GM19035 (cell line): ENCODE results near the gene ALDH9A1.
"Not testable (repeated sequence)": the region's sequence is repeated elsewhere in the genome, so short reads cannot be mapped to it uniquely, and the experiment has no call there.

Source experiments
- ATAC-seq: cut with Tn5 transposase; IDR thresholded peaks from one replicate; pipeline ENCODE4 v1.9.1; 2021; ENCODE audit not compliant: unreplicated experiment

ALDH9A1 gene

GRCh38 chr1:165697881-165698760 lies at the start of gene ALDH9A1:
Gene ALDH9A1 (minus strand): TSS chr1:165698562. CDS start chr1:165698558, 4 bp downstream.
- peak; percentile 92 for ATAC-seq

DNA sequence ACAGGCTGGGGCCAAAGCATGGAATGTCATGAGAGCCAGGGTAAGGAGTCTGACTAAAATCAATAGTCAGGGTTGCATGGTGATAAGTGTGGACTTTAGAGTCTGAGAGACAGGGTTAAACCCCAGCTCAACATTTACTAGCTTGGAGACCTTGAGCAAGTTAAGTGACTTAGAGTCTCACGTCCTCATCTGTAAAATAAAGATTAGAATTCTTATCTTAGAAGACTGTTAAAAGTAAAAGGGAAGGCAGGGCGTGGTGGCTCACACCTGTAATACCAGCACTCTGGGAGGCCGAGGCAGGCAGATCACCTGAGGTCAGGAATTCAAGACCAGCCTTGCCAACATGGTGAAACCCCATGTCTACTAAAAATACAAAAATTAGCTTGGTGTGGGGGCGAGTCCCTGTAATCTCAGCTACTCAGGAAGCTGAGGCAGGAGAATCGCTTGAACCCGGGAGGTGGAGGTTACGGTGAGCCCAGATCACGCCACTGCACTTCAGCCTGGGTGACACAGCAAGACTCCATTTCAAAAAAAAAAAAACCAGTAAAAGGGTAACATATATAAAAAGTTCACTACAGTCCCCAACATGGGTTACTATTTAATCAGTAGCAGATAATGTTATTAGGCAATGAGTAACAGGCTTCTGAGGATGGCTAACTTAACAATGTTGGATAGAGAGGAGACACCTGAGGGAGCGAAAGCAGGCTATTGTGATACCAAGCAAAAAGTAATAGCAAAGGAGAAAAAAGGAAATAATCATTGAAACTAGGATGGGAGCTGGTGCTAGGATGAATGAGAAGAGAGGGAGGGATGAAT lies 49.5 kb upstream of the ALDH9A1 start:
- ATAC-seq: no peak

DNA sequence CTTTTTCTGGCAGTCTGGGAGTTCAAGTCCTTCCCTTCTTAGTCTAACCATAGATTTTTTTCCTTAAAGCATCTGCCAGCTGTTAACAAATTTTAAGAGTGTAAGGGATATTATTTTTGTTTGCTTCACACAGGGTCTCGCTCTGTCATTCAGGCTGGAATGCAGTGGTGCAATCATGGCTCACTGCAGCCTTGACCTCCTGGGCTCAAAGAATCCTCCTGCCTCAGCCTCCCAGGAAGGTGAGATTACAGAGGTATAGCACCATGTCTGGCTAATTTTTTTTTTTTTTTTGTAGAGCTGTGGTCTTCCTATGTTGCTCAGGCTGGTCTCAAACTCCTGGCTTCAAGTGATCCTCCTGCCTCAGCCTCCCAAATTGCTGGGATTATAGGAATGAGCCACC lies 46.6 kb upstream of the ALDH9A1 start:
- not testable (repeated sequence) for ATAC-seq

- no peak for ATAC-seq
These were observed 43.8 kb upstream of the ALDH9A1 start for GRCh38 chr1:165742194-165742593.

DNA sequence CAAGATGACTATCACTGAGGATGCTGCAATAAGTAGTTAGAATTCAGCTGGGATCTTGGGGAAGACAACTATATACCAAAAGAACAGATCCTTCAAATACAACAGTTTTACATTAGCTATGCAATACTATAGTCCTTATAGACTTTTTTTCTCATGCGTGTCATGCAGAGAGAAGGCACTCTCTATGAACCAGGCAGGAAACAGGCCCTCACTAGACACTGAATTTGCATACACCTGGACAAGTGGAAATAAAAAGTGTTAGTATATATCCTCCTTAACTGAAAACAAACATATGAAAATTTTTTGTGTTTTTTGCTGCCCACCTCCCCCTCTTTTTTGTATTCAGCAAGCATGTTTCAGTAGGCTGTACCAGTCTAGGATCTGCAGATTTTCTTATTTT lies 40.4 kb upstream of the ALDH9A1 start:
- peak; percentile 99 for ATAC-seq

- no peak for ATAC-seq
These were observed 38.8 kb upstream of the ALDH9A1 start for GRCh38 chr1:165737196-165737595.

GRCh38 chr1:165734906-165735305 lies 36.5 kb upstream of the ALDH9A1 start:
- ATAC-seq: no peak

DNA sequence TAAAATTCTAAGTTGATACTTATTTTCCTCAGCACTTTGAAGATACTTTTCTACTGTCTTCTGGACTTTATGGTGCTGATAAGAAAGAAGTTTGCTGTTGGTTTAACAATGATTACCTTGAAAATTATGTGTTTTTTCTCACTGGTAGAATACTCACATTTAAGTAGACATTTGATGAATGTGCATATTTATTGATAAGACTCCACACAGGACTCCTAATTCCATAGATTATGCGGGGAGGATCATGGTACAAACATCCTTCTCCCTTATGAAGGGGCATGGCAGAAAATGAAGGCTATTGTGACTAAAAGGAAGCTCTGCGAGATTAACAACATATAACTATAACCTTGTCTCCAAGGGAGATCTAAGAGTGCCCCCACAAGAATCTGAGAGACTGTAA lies 28.5 kb upstream of the ALDH9A1 start:
- no peak for ATAC-seq

GRCh38 chr1:165726169-165726568 lies 27.8 kb upstream of the ALDH9A1 start:
- ATAC-seq: no peak

GRCh38 chr1:165717918-165718515 lies 19.7 kb upstream of the ALDH9A1 start:
- ATAC-seq: no peak

GRCh38 chr1:165716265-165717051 lies 18.1 kb upstream of the ALDH9A1 start:
- ATAC-seq: not testable (repeated sequence)

DNA sequence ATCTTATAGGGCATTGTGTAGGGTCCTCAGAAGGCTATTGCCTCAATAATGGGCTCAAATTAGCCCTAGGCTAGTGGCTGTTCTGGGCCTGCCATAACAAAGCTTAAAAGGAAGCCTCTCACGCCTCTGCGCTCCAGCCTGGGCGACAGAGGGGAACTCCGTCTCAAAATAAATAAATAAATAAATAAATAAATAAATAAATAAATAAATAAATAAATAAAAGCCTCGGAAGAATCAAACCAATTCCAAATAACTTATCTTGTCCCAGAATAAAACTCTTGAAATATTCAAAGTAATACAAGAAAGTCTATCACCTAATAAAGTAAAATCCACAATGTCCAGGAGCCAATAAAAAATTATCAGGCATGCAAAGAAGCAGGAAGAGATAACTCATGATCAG lies 14.4 kb upstream of the ALDH9A1 start:
- ATAC-seq: no peak

GRCh38 chr1:165707984-165708706 lies 9.8 kb upstream of the ALDH9A1 start:
- no peak for ATAC-seq

DNA sequence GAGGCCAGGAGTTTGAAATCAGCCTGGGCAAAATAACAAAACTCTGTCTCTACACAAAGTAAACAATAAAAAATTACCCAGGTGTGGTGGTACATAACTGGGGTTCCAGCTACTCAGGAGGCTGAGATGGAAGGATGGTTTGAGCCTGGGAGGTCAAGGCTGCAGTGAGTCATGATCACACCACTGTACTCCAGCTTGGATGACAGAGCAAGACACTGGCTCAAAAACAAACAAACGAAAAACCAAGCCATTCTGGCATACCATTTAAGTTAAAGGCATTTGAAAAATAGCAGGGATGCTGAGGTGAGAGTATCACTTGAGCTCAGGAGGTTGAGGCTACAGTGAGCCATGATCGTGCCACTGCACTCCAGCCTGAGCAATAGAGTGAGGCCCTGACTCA lies 5.3 kb upstream of the ALDH9A1 start:
- no peak for ATAC-seq

- ATAC-seq: not testable (repeated sequence)
These were observed 3.6 kb upstream of the ALDH9A1 start for GRCh38 chr1:165701922-165702321.

DNA sequence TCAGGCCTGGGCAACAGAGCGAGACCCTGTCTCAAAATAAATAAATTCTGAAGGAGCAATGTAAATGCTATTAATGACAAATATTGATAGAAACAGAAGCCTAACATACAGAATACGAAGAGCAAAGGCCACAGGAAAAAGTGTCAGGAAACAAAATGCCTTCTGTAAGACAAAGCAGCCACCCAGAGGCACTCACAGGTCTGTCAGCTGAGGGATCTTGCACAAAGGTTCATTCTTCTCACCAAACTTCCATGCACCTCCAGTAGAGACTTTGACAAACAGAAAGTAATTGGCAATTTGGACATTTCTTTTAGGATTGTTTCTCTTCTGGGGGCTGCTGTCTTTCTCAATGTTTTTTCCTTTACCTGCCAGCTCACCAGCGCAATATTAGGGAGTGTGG lies 1.2 kb upstream of the ALDH9A1 start:
- ATAC-seq: no peak

GRCh38 chr1:165698761-165699052 lies 345 bp upstream of the ALDH9A1 start:
- no peak for ATAC-seq

GRCh38 chr1:165697491-165697880 lies 876 bp downstream of the ALDH9A1 start:
- ATAC-seq: no peak

- no peak for ATAC-seq
These were observed 1.7 kb downstream of the ALDH9A1 start for GRCh38 chr1:165696625-165697100.

DNA sequence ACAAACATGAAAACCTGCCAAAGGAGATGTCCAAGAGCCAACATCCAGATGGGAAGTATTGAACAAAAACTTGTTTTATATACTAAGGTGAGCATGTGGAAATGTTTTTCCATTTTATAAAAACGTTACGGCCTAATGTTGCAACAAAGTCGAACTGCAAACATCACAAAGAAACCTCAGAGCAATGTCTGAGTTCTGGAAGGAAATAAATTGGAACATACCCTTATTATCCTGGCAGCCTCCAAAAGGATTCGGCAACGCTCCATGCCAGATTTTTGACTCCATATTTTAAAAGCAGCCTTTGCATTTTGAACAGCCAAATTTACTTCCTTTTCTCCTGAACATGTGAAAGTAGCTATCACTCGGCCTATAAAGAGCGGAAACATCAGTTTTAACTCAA lies 3.3 kb downstream of the ALDH9A1 start:
- ATAC-seq: no peak
